GM18508 (cell line): ENCODE results near the gene HHIP.

Source experiments
- ATAC-seq: cut with Tn5 transposase; IDR thresholded peaks from one replicate; pipeline ENCODE4 v1.9.1; 2021; ENCODE audit warnings: moderate number of reproducible peaks; ENCODE audit not compliant: insufficient read depth, unreplicated experiment

The HHIP gene

GRCh38 chr4:144645631-144646522 lies at the start of gene HHIP:
TSS of gene HHIP (plus strand) at chr4:144646156. CDS start at chr4:144646676, 520 bp downstream.
- ATAC-seq = no peak

- ATAC-seq = no peak
These were observed 48.8 kb upstream of the HHIP start for GRCh38 chr4:144597171-144597570.

- ATAC-seq = no peak
These were observed 46.3 kb upstream of the HHIP start for GRCh38 chr4:144599621-144600020.

GRCh38 chr4:144611850-144612249 lies 34.1 kb upstream of the HHIP start:
- ATAC-seq = no peak

GRCh38 chr4:144614850-144615585 lies 30.9 kb upstream of the HHIP start:
- no peak for ATAC-seq

- no peak for ATAC-seq
These were observed 24.3 kb upstream of the HHIP start for GRCh38 chr4:144621681-144622080.

GRCh38 chr4:144627663-144628076 lies 18.3 kb upstream of the HHIP start:
- no peak for ATAC-seq

GRCh38 chr4:144633215-144633614 lies 12.7 kb upstream of the HHIP start:
- ATAC-seq = no peak

- peak; percentile 99 for ATAC-seq
These were observed 10.8 kb upstream of the HHIP start for GRCh38 chr4:144634978-144635747.

GRCh38 chr4:144644368-144645101 lies 1.4 kb upstream of the HHIP start:
- ATAC-seq = no peak

- no peak for ATAC-seq
These were observed 790 bp upstream of the HHIP start for GRCh38 chr4:144645102-144645630.

- no peak for ATAC-seq
These were observed 653 bp downstream of the HHIP start for GRCh38 chr4:144646523-144647094.

- ATAC-seq = no peak
These were observed 1.2 kb downstream of the HHIP start for GRCh38 chr4:144647095-144647561.

GRCh38 chr4:144647590-144647989 lies 1.6 kb downstream of the HHIP start:
- ATAC-seq = no peak

GRCh38 chr4:144648042-144648441 lies 2.1 kb downstream of the HHIP start:
- ATAC-seq = no peak

GRCh38 chr4:144649646-144650045 lies 3.7 kb downstream of the HHIP start:
- no peak for ATAC-seq

GRCh38 chr4:144650311-144651005 lies 4.5 kb downstream of the HHIP start:
- no peak for ATAC-seq

GRCh38 chr4:144653781-144654545 lies 8.0 kb downstream of the HHIP start:
- ATAC-seq = no peak
